GM12891 (cell line): ENCODE results near the gene RGS3.

Experiments
- POLR2A ChIP-seq: IDR thresholded peaks from 2 replicates; pipeline ENCODE4 v1.6.1; 2011; ENCODE audit warnings: low read depth, low read length, control low read depth
- POLR2AphosphoS5 ChIP-seq: IDR thresholded peaks from 2 replicates; pipeline ENCODE4 v1.6.1; 2011; ENCODE audit warnings: low read depth, low read length, control low read depth
- TAF1 ChIP-seq: IDR thresholded peaks from 2 replicates; pipeline ENCODE4 v1.6.1; 2011; ENCODE audit warnings: low read depth, low read length, control low read depth

GRCh38 chr9:113519426-113520108 is 56.0 kb downstream of the RGS3 start:
- no peak for TF ChIP-seq POLR2AphosphoS5
- TF ChIP-seq POLR2A = no peak
- no peak for TF ChIP-seq TAF1
